K562 (cell line): ENCODE results near the gene ZMIZ1. TPM values are rescaled to one million over a fixed set of nuclear protein-coding genes. Genes with fewer than 3 reads are reported as not detected.

Source experiments
- ATF7 ChIP-seq: fragments of 450-650 bp; IDR thresholded peaks from 2 replicates; pipeline ENCODE4 v1.7.1; 2014; ENCODE audit warnings: mild to moderate bottlenecking, moderate library complexity
- CEBPB ChIP-seq: fragments of 450-650 bp; IDR thresholded peaks from 2 replicates; pipeline ENCODE4 v1.6.1; 2016; ENCODE audit warnings: missing genetic modification characterization, missing compliant biosample characterization
- CREB1 ChIP-seq, 2 experiments: sonication (generic) in 1 of 2; formaldehyde crosslinking in 1 of 2; IDR thresholded peaks; 2 replicates each; pipeline versions ENCODE4 v1.6.1 to v1.8.0; 2012 to 2022; ENCODE audit warnings: inconsistent platforms in 1 of 2, mild to moderate bottlenecking in 1 of 2, missing genetic modification reagents in 1 of 2, moderate library complexity in 1 of 2
- E2F3 ChIP-seq: fragments of 250-450 bp; sonication (Bioruptor Pico); IDR thresholded peaks from 2 replicates; pipeline ENCODE4 v1.4.0; 2020; ENCODE audit warnings: mild to moderate bottlenecking
- E4F1 ChIP-seq: fragments of 250-450 bp; sonication (Bioruptor Pico); IDR thresholded peaks from 2 replicates; pipeline ENCODE4 v1.5.0; 2021; ENCODE audit warnings: mild to moderate bottlenecking, borderline replicate concordance
- ELF4 ChIP-seq: fragments of 450-650 bp; formaldehyde crosslinking; IDR thresholded peaks from 2 replicates; pipeline ENCODE4 v1.4.0; 2022; ENCODE audit warnings: missing genetic modification characterization
- FOXA1 ChIP-seq: fragments of 450-650 bp; IDR thresholded peaks from 2 replicates; pipeline ENCODE4 v1.6.1; 2016; ENCODE audit warnings: mild to moderate bottlenecking, borderline replicate concordance
- FOXO4 ChIP-seq: fragments of 450-650 bp; formaldehyde crosslinking; IDR thresholded peaks from 2 replicates; pipeline ENCODE4 v1.4.0; 2020; ENCODE audit warnings: mild to moderate bottlenecking, moderate library complexity
- MCM5 ChIP-seq: fragments of 450-650 bp; IDR thresholded peaks from 2 replicates; pipeline ENCODE4 v1.6.1; 2016; ENCODE audit warnings: low read depth
- PHB ChIP-seq: fragments of 250-450 bp; sonication (Bioruptor Pico); IDR thresholded peaks from 2 replicates; pipeline ENCODE4 v1.5.0; 2021
- PRPF4 ChIP-seq: fragments of 200-400 bp; formaldehyde crosslinking; IDR thresholded peaks from one replicate; pipeline ENCODE4 v1.6.1; 2017; ENCODE audit warnings: low read length, low read depth, mild to moderate bottlenecking; ENCODE audit not compliant: insufficient read depth, poor library complexity, severe bottlenecking
- RAD51 ChIP-seq: fragments of 450-650 bp; IDR thresholded peaks from 2 replicates; pipeline ENCODE4 v1.7.1; 2016; ENCODE audit warnings: low read depth, mild to moderate bottlenecking, borderline replicate concordance
- RBFOX2 ChIP-seq: fragments of 200-400 bp; formaldehyde crosslinking; IDR thresholded peaks from 2 replicates; pipeline ENCODE4 v1.6.1; 2017; ENCODE audit warnings: low read depth, mild to moderate bottlenecking, low read length, moderate library complexity
- SAP30 ChIP-seq: fragments of 200-600 bp; sonication (generic); IDR thresholded peaks from 2 replicates; pipeline ENCODE4 v1.6.1; 2012; ENCODE audit warnings: borderline replicate concordance, low read depth, mild to moderate bottlenecking, moderate library complexity, low read length, control low read depth, inconsistent platforms; ENCODE audit not compliant: insufficient read depth, poor library complexity, severe bottlenecking
- WHSC1 ChIP-seq: IDR thresholded peaks from one replicate; pipeline ENCODE4 v1.6.1; 2012; ENCODE audit warnings: low read length, control low read depth, inconsistent platforms
- ZNF586 ChIP-seq: fragments of 450-650 bp; formaldehyde crosslinking; conservative IDR thresholded peaks from 2 replicates; pipeline ENCODE4 v1.4.0; 2020; ENCODE audit warnings: mild to moderate bottlenecking, moderate library complexity
- ZNF785 ChIP-seq: fragments of 250-450 bp; sonication (Bioruptor Pico); IDR thresholded peaks from 2 replicates; pipeline ENCODE4 v1.4.0; 2020; ENCODE audit warnings: mild to moderate bottlenecking
- ZNF830 ChIP-seq: fragments of 250-450 bp; sonication (Bioruptor Pico); IDR thresholded peaks from 2 replicates; pipeline ENCODE4 v1.5.0; 2021; ENCODE audit warnings: mild to moderate bottlenecking
- ZZZ3 ChIP-seq: fragments of 450-650 bp; IDR thresholded peaks from 2 replicates; pipeline ENCODE4 v1.6.1; 2016; ENCODE audit warnings: antibody characterized with exemption, mild to moderate bottlenecking, moderate library complexity
- polyA plus RNA-seq, 8 experiments: library from polyadenylated mRNA; depleted of rRNA in 4 of 8; stranded (reverse) in 5 of 8; unstranded in 3 of 8; fragments of >200 nt; fragmentation: Nextera tagmentation in 2 of 8; fragmentation: Illumina TruSeq in 1 of 8; extraction: Ambion mirVana in 2 of 8; extraction: Trizol in 1 of 8; gene quantifications; 2 replicates each; pipeline versions ENCODE4 v1.2.1 to v1.2.3, GENCODE V29; 2011 to 2014; ENCODE audit warnings: inconsistent platforms in 1 of 8, missing spikeins in 1 of 8
- total RNA-seq, 7 experiments: library from RNA; depleted of rRNA in 6 of 7; stranded (reverse); fragments of >200 nt in 6 of 7; fragmentation: Illumina TruSeq in 2 of 7; extraction: Trizol in 2 of 7; gene quantifications; 2 replicates each; pipeline versions ENCODE4 v1.2.1 to v1.2.3, GENCODE V29; 2011 to 2021; ENCODE audit warnings: low replicate concordance in 1 of 7
- TF ChIP-seq, protein P1 (sequence below), 3 experiments: fragments of 200-800 bp in 1 of 3; fragments of 250-450 bp in 1 of 3; fragments of 450-650 bp in 1 of 3; sonication (Bioruptor Pico) in 1 of 3; sonication (Bioruptor generic) in 1 of 3; formaldehyde crosslinking in 1 of 3; IDR thresholded peaks; 2 replicates each; pipeline versions ENCODE4 v1.6.1 to v1.8.0; 2016 to 2022; ENCODE audit warnings: mild to moderate bottlenecking in 2 of 3, missing genetic modification characterization in 2 of 3, missing compliant biosample characterization in 1 of 3, moderate library complexity in 1 of 3

The ZMIZ1 gene
- total and polyA plus RNA-seq, 9 of the 15 experiments (the other 6 are each of a cell fraction or from before 2014, with no cell fraction given), result 1.0 to 37.3 (median 4.3) TPM

DNA sequence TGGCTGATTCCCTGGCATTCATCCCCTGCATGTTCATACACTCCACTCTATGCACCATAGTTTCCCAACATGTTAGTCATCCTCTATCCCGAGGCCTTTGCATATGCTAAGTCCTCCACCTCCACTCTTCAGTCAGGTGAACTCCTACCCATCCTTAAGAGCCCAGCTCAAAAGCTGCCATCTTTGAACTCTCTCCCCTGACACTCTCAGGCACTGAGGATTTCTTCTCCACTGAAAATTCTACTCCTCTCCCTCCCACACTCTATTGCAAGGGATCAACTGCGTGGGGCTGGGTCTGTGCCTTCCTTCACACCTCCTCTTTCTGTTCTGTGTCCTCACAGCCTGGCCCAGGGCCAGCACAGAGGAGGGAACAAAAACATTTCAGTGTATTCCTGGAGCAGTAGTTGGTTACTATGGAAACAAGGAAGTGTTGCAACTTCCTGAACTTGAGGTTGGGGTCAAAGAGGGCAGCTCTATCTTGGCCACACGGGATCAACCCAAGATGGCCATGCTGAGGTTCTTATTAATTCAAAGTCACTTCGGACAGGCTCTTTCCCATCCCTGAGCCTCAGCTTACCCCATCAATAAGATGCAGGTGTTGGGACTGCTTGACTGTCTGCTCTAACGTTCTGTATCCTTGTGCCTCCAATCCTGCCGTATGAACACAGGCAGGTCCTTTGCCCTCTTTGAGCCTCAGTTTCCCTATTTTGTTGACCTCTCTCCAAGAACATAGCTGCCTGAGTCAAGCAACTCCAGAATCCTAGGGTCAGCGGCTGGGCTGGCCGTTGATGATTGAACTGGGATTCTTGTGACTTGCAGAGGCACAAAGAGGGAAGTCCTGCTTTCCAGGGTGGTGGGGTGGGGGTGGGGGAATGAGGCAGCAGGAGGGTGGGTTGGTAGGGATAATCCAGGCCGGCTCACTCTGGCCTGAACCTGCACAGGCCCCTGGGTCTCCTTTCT, 15.5 kb downstream of the ZMIZ1 start (continued):
- TF ChIP-seq E4F1 (CRISPR knock-in tag) (no peak; the same call in 1 of the 2 replicates), ZZZ3 (no peak), ZNF586 (no peak), CEBPB (tag) (peak; percentile 99), E2F3 (peak; percentile 89), PRPF4 (no peak), RAD51 (no peak), ATF7 (peak; percentile 73), FOXA1 (no peak), WHSC1 (no peak), SAP30 (no peak), ZNF830 (CRISPR knock-in tag) (peak; percentile 91), FOXO4 (CRISPR knock-in tag) (peak; percentile 80; the same call in 1 of the 2 replicates), CREB1 (IDR thresholded peaks at IDR 0.05) (no peak), CREB1 (CRISPR knock-in tag; IDR thresholded peaks at IDR 0.05) (no peak), PHB (0 out of 2 replicates have a peak, but pooled peaks have one; percentile 47), RBFOX2 (no peak), MCM5 (no peak), ELF4 (CRISPR knock-in tag) (peak; percentile 55; the same call in 1 of the 2 replicates), ZNF785 (no peak)
- TF ChIP-seq, protein P1, sequence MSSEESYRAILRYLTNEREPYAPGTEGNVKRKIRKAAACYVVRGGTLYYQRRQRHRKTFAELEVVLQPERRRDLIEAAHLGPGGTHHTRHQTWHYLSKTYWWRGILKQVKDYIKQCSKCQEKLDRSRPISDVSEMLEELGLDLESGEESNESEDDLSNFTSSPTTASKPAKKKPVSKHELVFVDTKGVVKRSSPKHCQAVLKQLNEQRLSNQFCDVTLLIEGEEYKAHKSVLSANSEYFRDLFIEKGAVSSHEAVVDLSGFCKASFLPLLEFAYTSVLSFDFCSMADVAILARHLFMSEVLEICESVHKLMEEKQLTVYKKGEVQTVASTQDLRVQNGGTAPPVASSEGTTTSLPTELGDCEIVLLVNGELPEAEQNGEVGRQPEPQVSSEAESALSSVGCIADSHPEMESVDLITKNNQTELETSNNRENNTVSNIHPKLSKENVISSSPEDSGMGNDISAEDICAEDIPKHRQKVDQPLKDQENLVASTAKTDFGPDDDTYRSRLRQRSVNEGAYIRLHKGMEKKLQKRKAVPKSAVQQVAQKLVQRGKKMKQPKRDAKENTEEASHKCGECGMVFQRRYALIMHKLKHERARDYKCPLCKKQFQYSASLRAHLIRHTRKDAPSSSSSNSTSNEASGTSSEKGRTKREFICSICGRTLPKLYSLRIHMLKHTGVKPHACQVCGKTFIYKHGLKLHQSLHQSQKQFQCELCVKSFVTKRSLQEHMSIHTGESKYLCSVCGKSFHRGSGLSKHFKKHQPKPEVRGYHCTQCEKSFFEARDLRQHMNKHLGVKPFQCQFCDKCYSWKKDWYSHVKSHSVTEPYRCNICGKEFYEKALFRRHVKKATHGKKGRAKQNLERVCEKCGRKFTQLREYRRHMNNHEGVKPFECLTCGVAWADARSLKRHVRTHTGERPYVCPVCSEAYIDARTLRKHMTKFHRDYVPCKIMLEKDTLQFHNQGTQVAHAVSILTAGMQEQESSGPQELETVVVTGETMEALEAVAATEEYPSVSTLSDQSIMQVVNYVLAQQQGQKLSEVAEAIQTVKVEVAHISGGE (CRISPR knock-in tag; IDR thresholded peaks at IDR 0.05), result no peak; a peak in 1 of 6 replicates
